GM23338 (cell line): ENCODE results near the gene PHC3. TPM values are rescaled to one million over a fixed set of nuclear protein-coding genes. Genes with fewer than 3 reads are reported as not detected.

Source experiments
- ATAC-seq: fragments of 200-7000 bp; cut with Tn5 transposase; 3 replicates; pipeline ENCODE4 v1.9.1; 2020
- DNase-seq: peaks from one replicate; pipeline ENCODE4 v3.0.0-alpha.2; 2015; ENCODE audit warnings: low spot score
- H2AFZ ChIP-seq: fragments of 200-600 bp; sonication (generic); 2 replicates; pipeline ENCODE4 v1.8.0; 2016; ENCODE audit warnings: antibody characterized with exemption, mild to moderate bottlenecking, moderate library complexity
- H3F3A ChIP-seq: fragments of 200-600 bp; sonication (generic); replicated peaks from 2 replicates; pipeline ENCODE4 v1.8.0; 2017; ENCODE audit warnings: antibody characterized with exemption, mixed run types, low read depth
- H3K27ac ChIP-seq: fragments of 200-600 bp; sonication (generic); 2 replicates; pipeline ENCODE4 v1.6.1; 2016; ENCODE audit warnings: low read depth
- H3K27me3 ChIP-seq: fragments of 200-600 bp; sonication (generic); 2 replicates; pipeline ENCODE4 v1.8.0; 2016; ENCODE audit warnings: mild to moderate bottlenecking, mixed run types, moderate library complexity; ENCODE audit not compliant: insufficient read depth
- H3K36me3 ChIP-seq: fragments of 200-600 bp; sonication (generic); 2 replicates; pipeline ENCODE4 v1.8.0; 2016; ENCODE audit warnings: mild to moderate bottlenecking; ENCODE audit not compliant: insufficient read depth
- H3K4me1 ChIP-seq: fragments of 200-600 bp; sonication (generic); 2 replicates; pipeline ENCODE4 v1.8.0; 2016; ENCODE audit warnings: mild to moderate bottlenecking, moderate library complexity; ENCODE audit not compliant: insufficient read depth
- H3K4me2 ChIP-seq: fragments of 200-600 bp; sonication (generic); 2 replicates; pipeline ENCODE4 v1.7.1; 2017; ENCODE audit warnings: mixed run types
- H3K4me3 ChIP-seq: fragments of 200-600 bp; sonication (generic); 2 replicates; pipeline ENCODE4 v1.6.1; 2016; ENCODE audit warnings: mixed run types
- H3K79me2 ChIP-seq: fragments of 200-600 bp; sonication (generic); replicated peaks from 2 replicates; pipeline ENCODE4 v1.8.0; 2017; ENCODE audit warnings: mild to moderate bottlenecking; ENCODE audit not compliant: insufficient read depth
- H3K9me2 ChIP-seq: fragments of 200-600 bp; sonication (generic); 2 replicates; pipeline ENCODE4 v1.8.0; 2017; ENCODE audit not compliant: insufficient read depth
- H4K20me1 ChIP-seq: fragments of 200-600 bp; sonication (generic); replicated peaks from 2 replicates; pipeline ENCODE4 v1.8.0; 2017; ENCODE audit warnings: mild to moderate bottlenecking; ENCODE audit not compliant: insufficient read depth
- H3K27ac Mint-ChIP-seq: 2 replicates; pipeline ENCODE4 v1.8.0; 2020; ENCODE audit warnings: inconsistent platforms, mild to moderate bottlenecking, moderate library complexity, mixed read lengths
- H3K27me3 Mint-ChIP-seq: 3 replicates; pipeline ENCODE4 v1.8.0; 2022; ENCODE audit warnings: low read depth, mild to moderate bottlenecking, moderate library complexity, mixed read lengths, inconsistent platforms; ENCODE audit not compliant: insufficient read depth, poor library complexity
- H3K36me3 Mint-ChIP-seq: 3 replicates; pipeline ENCODE4 v1.8.0; 2021; ENCODE audit warnings: low read depth, mild to moderate bottlenecking, inconsistent platforms, moderate library complexity, mixed read lengths
- H3K4me1 Mint-ChIP-seq: 3 replicates; pipeline ENCODE4 v1.8.0; 2020; ENCODE audit warnings: mild to moderate bottlenecking, inconsistent platforms, mixed read lengths
- H3K4me3 Mint-ChIP-seq: 3 replicates; pipeline ENCODE4 v1.8.0; 2021; ENCODE audit warnings: moderate library complexity, mild to moderate bottlenecking, inconsistent platforms, mixed read lengths
- H3K9me3 Mint-ChIP-seq: 3 replicates; pipeline ENCODE4 v1.8.0; 2020; ENCODE audit warnings: moderate library complexity, mild to moderate bottlenecking, inconsistent platforms, mixed read lengths
- CREB1 ChIP-seq: fragments of 250-450 bp; sonication (Bioruptor Pico); IDR thresholded peaks from 2 replicates; pipeline ENCODE4 v1.5.0; 2020; ENCODE audit warnings: low read depth, mild to moderate bottlenecking, moderate library complexity
- EZH2 ChIP-seq: fragments of 200-600 bp; sonication (generic); IDR thresholded peaks from one replicate; pipeline ENCODE4 v1.8.0; 2017; ENCODE audit warnings: antibody characterized with exemption, mild to moderate bottlenecking, low read depth; ENCODE audit not compliant: unreplicated experiment
- EZH2phosphoT487 ChIP-seq: fragments of 200-600 bp; sonication (generic); IDR thresholded peaks from one replicate; pipeline ENCODE4 v1.8.1; 2018; ENCODE audit warnings: antibody characterized with exemption; ENCODE audit not compliant: unreplicated experiment
- JUNB ChIP-seq: IDR thresholded peaks from one replicate; pipeline ENCODE4 v1.6.1; 2016; ENCODE audit warnings: antibody characterized with exemption; ENCODE audit not compliant: unreplicated experiment
- STAT1 ChIP-seq: IDR thresholded peaks from one replicate; pipeline ENCODE4 v1.6.1; 2016; ENCODE audit warnings: antibody characterized with exemption; ENCODE audit not compliant: unreplicated experiment
- ZNF114 ChIP-seq: fragments of 250-450 bp; sonication (Bioruptor Pico); IDR thresholded peaks from 2 replicates; pipeline ENCODE4 v1.5.0; 2020; ENCODE audit warnings: mild to moderate bottlenecking, moderate library complexity
- ZNF331 ChIP-seq: fragments of 250-450 bp; sonication (Bioruptor Pico); IDR thresholded peaks from 2 replicates; pipeline ENCODE4 v1.5.0; 2020; ENCODE audit warnings: low read depth, mild to moderate bottlenecking, moderate library complexity
- polyA plus RNA-seq: library from polyadenylated mRNA; unstranded; fragments of >200 nt; fragmentation: Nextera tagmentation; extraction: Ambion mirVana; gene quantifications from 2 replicates; pipeline ENCODE4 v1.2.1, GENCODE V29; 2016
- total RNA-seq: library from RNA; depleted of rRNA; stranded (reverse); fragments of >200 nt; shearing (Covaris generic); gene quantifications from 2 replicates; pipeline ENCODE4 v1.2.3, GENCODE V29; 2014
- TF ChIP-seq, protein P1 (sequence below): fragments of 250-450 bp; sonication (Bioruptor Pico); IDR thresholded peaks from 2 replicates; pipeline ENCODE4 v1.5.0; 2020; ENCODE audit warnings: mild to moderate bottlenecking, moderate library complexity
- TF ChIP-seq, protein P2 (sequence below), 2 experiments: fragments of 200-600 bp in 1 of 2; sonication (generic) in 1 of 2; conservative IDR thresholded peaks; 2 replicates each; pipeline versions ENCODE4 v1.5.1 to v1.6.1; 2016 to 2017; ENCODE audit warnings: antibody characterized with exemption in 2 of 2, low read depth in 2 of 2, mild to moderate bottlenecking in 2 of 2, moderate library complexity in 1 of 2

Gene PHC3
- total and polyA plus RNA-seq, 2 experiments from 2014 or later = 23.9 to 83.5 TPM

- TF ChIP-seq, protein P1, sequence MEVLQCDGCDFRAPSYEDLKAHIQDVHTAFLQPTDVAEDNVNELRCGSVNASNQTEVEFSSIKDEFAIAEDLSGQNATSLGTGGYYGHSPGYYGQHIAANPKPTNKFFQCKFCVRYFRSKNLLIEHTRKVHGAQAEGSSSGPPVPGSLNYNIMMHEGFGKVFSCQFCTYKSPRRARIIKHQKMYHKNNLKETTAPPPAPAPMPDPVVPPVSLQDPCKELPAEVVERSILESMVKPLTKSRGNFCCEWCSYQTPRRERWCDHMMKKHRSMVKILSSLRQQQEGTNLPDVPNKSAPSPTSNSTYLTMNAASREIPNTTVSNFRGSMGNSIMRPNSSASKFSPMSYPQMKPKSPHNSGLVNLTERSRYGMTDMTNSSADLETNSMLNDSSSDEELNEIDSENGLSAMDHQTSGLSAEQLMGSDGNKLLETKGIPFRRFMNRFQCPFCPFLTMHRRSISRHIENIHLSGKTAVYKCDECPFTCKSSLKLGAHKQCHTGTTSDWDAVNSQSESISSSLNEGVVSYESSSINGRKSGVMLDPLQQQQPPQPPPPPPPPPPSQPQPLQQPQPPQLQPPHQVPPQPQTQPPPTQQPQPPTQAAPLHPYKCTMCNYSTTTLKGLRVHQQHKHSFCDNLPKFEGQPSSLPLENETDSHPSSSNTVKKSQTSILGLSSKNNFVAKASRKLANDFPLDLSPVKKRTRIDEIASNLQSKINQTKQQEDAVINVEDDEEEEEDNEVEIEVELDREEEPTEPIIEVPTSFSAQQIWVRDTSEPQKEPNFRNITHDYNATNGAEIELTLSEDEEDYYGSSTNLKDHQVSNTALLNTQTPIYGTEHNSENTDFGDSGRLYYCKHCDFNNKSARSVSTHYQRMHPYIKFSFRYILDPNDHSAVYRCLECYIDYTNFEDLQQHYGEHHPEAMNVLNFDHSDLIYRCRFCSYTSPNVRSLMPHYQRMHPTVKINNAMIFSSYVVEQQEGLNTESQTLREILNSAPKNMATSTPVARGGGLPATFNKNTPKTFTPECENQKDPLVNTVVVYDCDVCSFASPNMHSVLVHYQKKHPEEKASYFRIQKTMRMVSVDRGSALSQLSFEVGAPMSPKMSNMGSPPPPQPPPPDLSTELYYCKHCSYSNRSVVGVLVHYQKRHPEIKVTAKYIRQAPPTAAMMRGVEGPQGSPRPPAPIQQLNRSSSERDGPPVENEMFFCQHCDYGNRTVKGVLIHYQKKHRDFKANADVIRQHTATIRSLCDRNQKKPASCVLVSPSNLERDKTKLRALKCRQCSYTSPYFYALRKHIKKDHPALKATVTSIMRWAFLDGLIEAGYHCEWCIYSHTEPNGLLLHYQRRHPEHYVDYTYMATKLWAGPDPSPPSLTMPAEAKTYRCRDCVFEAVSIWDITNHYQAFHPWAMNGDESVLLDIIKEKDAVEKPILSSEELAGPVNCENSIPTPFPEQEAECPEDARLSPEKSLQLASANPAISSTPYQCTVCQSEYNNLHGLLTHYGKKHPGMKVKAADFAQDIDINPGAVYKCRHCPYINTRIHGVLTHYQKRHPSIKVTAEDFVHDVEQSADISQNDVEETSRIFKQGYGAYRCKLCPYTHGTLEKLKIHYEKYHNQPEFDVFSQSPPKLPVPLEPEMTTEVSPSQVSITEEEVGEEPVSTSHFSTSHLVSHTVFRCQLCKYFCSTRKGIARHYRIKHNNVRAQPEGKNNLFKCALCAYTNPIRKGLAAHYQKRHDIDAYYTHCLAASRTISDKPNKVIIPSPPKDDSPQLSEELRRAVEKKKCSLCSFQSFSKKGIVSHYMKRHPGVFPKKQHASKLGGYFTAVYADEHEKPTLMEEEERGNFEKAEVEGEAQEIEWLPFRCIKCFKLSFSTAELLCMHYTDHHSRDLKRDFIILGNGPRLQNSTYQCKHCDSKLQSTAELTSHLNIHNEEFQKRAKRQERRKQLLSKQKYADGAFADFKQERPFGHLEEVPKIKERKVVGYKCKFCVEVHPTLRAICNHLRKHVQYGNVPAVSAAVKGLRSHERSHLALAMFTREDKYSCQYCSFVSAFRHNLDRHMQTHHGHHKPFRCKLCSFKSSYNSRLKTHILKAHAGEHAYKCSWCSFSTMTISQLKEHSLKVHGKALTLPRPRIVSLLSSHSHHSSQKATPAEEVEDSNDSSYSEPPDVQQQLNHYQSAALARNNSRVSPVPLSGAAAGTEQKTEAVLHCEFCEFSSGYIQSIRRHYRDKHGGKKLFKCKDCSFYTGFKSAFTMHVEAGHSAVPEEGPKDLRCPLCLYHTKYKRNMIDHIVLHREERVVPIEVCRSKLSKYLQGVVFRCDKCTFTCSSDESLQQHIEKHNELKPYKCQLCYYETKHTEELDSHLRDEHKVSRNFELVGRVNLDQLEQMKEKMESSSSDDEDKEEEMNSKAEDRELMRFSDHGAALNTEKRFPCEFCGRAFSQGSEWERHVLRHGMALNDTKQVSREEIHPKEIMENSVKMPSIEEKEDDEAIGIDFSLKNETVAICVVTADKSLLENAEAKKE (CRISPR knock-in tag) = no peak
- TF ChIP-seq STAT1 = no peak
- TF ChIP-seq JUNB = no peak
- TF ChIP-seq EZH2 = no peak
- TF ChIP-seq ZNF331 = no peak
- no peak for TF ChIP-seq EZH2phosphoT487
- TF ChIP-seq CREB1 (CRISPR knock-in tag) = no peak
- no peak for TF ChIP-seq ZNF114 (CRISPR knock-in tag)
Measured at GRCh38 chr3:170063691-170064090, 117.8 kb downstream of the PHC3 start (continued).

GRCh38 chr3:170062769-170063168 is 118.8 kb downstream of the PHC3 start:
- Histone ChIP-seq H3K4me3 (no peak overlapping the region), H3K27ac (0 out of 2 replicates have a peak overlapping the region, but pooled peaks have one; percentile 12), H3K36me3 (no peaks in the 10 kb centered on the region), H3K4me2 (no peak overlapping the region), H3K4me1 (peaks cover 28% of the 10 kb centered on the region), H4K20me1 (no peaks in the 10 kb centered on the region), H3K9me2 (no peaks in the 10 kb centered on the region), H2AFZ (no peak overlapping the region), H3K79me2 (no peaks in the 10 kb centered on the region), H3K27me3 (no peaks in the 10 kb centered on the region), H3F3A (peaks cover 5% of the 10 kb centered on the region; the same call in 1 of the 2 replicates)
- no peak overlapping the region for H3K4me3 Mint-ChIP-seq
- no peaks in the 10 kb centered on the region for H3K9me3 Mint-ChIP-seq
- peak overlapping the region; percentile 76; the same call in 1 of the 2 replicates for H3K27ac Mint-ChIP-seq
- DNase-seq (peak; percentile 80), ATAC-seq (peak; percentile 71)
- peaks cover 25% of the 10 kb centered on the region for H3K36me3 Mint-ChIP-seq
- TF ChIP-seq, protein P2, sequence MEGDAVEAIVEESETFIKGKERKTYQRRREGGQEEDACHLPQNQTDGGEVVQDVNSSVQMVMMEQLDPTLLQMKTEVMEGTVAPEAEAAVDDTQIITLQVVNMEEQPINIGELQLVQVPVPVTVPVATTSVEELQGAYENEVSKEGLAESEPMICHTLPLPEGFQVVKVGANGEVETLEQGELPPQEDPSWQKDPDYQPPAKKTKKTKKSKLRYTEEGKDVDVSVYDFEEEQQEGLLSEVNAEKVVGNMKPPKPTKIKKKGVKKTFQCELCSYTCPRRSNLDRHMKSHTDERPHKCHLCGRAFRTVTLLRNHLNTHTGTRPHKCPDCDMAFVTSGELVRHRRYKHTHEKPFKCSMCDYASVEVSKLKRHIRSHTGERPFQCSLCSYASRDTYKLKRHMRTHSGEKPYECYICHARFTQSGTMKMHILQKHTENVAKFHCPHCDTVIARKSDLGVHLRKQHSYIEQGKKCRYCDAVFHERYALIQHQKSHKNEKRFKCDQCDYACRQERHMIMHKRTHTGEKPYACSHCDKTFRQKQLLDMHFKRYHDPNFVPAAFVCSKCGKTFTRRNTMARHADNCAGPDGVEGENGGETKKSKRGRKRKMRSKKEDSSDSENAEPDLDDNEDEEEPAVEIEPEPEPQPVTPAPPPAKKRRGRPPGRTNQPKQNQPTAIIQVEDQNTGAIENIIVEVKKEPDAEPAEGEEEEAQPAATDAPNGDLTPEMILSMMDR (conservative IDR thresholded peaks at IDR 0.05; ENCODE audit: low read depth in 2 of 2) = peak; percentile 65 to 68
- no peak for TF ChIP-seq EZH2phosphoT487
- H3K27me3 Mint-ChIP-seq = peaks cover 3% of the 10 kb centered on the region
- peaks cover 39% of the 10 kb centered on the region for H3K4me1 Mint-ChIP-seq
